H1 (cell line): ENCODE data around the gene TRIM44. TPM values are rescaled to one million over a fixed set of nuclear protein-coding genes. Genes with fewer than 3 reads are reported as not detected.

Source experiments
- EZH2 ChIP-seq: fragments of 200-600 bp; sonication (generic); IDR thresholded peaks from 2 replicates; pipeline ENCODE4 v1.7.1; 2012; ENCODE audit warnings: low read depth, mild to moderate bottlenecking, moderate library complexity, low read length, inconsistent platforms; ENCODE audit not compliant: severe bottlenecking
- GTF2F1 ChIP-seq: IDR thresholded peaks from 2 replicates; pipeline ENCODE4 v1.6.1; 2012; ENCODE audit warnings: low read depth, low read length, improper control_type of control experiment, borderline replicate concordance
- ZNF274 ChIP-seq: IDR thresholded peaks from 2 replicates; pipeline ENCODE4 v1.7.0; 2012; ENCODE audit warnings: low read length, borderline replicate concordance; ENCODE audit errors: extremely low read depth
- polyA plus RNA-seq, 7 experiments: library from polyadenylated mRNA; depleted of rRNA in 3 of 7; stranded (reverse) in 5 of 7; unstranded in 2 of 7; fragments of >200 nt in 5 of 7; fragments of 200-250 nt in 2 of 7; gene quantifications; 1 replicate in 5 of 7; 2 replicates in 1 of 7; 4 replicates in 1 of 7; pipeline versions ENCODE4 v1.2.1 to v1.2.3, GENCODE V29; 2011 to 2013; ENCODE audit warnings: missing spikeins in 2 of 7, mixed read lengths in 2 of 7
- total RNA-seq: library from RNA; stranded (reverse); fragmentation: NEBNext Ultra II Directional; extraction: Animal tissue kit (Norgen Biotek cat#: 25700); gene quantifications from 2 replicates; pipeline ENCODE4 v1.2.1, GENCODE V29; 2021
- TF ChIP-seq, protein P1 (sequence below): fragments of 300-600 bp; sonication (generic); IDR thresholded peaks from 2 replicates; pipeline ENCODE4 v1.7.1; 2012; ENCODE audit warnings: low read length, moderate library complexity, mild to moderate bottlenecking, inconsistent platforms; ENCODE audit not compliant: insufficient replicate concordance

TRIM44 gene
- total and polyA plus RNA-seq, 2 of the 8 experiments (the other 6 are each of a cell fraction or from before 2014, with no cell fraction given) = 13.9 to 34.4 TPM

- TF ChIP-seq, protein P1, sequence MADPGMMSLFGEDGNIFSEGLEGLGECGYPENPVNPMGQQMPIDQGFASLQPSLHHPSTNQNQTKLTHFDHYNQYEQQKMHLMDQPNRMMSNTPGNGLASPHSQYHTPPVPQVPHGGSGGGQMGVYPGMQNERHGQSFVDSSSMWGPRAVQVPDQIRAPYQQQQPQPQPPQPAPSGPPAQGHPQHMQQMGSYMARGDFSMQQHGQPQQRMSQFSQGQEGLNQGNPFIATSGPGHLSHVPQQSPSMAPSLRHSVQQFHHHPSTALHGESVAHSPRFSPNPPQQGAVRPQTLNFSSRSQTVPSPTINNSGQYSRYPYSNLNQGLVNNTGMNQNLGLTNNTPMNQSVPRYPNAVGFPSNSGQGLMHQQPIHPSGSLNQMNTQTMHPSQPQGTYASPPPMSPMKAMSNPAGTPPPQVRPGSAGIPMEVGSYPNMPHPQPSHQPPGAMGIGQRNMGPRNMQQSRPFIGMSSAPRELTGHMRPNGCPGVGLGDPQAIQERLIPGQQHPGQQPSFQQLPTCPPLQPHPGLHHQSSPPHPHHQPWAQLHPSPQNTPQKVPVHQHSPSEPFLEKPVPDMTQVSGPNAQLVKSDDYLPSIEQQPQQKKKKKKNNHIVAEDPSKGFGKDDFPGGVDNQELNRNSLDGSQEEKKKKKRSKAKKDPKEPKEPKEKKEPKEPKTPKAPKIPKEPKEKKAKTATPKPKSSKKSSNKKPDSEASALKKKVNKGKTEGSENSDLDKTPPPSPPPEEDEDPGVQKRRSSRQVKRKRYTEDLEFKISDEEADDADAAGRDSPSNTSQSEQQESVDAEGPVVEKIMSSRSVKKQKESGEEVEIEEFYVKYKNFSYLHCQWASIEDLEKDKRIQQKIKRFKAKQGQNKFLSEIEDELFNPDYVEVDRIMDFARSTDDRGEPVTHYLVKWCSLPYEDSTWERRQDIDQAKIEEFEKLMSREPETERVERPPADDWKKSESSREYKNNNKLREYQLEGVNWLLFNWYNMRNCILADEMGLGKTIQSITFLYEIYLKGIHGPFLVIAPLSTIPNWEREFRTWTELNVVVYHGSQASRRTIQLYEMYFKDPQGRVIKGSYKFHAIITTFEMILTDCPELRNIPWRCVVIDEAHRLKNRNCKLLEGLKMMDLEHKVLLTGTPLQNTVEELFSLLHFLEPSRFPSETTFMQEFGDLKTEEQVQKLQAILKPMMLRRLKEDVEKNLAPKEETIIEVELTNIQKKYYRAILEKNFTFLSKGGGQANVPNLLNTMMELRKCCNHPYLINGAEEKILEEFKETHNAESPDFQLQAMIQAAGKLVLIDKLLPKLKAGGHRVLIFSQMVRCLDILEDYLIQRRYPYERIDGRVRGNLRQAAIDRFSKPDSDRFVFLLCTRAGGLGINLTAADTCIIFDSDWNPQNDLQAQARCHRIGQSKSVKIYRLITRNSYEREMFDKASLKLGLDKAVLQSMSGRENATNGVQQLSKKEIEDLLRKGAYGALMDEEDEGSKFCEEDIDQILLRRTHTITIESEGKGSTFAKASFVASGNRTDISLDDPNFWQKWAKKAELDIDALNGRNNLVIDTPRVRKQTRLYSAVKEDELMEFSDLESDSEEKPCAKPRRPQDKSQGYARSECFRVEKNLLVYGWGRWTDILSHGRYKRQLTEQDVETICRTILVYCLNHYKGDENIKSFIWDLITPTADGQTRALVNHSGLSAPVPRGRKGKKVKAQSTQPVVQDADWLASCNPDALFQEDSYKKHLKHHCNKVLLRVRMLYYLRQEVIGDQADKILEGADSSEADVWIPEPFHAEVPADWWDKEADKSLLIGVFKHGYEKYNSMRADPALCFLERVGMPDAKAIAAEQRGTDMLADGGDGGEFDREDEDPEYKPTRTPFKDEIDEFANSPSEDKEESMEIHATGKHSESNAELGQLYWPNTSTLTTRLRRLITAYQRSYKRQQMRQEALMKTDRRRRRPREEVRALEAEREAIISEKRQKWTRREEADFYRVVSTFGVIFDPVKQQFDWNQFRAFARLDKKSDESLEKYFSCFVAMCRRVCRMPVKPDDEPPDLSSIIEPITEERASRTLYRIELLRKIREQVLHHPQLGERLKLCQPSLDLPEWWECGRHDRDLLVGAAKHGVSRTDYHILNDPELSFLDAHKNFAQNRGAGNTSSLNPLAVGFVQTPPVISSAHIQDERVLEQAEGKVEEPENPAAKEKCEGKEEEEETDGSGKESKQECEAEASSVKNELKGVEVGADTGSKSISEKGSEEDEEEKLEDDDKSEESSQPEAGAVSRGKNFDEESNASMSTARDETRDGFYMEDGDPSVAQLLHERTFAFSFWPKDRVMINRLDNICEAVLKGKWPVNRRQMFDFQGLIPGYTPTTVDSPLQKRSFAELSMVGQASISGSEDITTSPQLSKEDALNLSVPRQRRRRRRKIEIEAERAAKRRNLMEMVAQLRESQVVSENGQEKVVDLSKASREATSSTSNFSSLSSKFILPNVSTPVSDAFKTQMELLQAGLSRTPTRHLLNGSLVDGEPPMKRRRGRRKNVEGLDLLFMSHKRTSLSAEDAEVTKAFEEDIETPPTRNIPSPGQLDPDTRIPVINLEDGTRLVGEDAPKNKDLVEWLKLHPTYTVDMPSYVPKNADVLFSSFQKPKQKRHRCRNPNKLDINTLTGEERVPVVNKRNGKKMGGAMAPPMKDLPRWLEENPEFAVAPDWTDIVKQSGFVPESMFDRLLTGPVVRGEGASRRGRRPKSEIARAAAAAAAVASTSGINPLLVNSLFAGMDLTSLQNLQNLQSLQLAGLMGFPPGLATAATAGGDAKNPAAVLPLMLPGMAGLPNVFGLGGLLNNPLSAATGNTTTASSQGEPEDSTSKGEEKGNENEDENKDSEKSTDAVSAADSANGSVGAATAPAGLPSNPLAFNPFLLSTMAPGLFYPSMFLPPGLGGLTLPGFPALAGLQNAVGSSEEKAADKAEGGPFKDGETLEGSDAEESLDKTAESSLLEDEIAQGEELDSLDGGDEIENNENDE = no peak
- TF ChIP-seq EZH2 (no peak), ZNF274 (no peak), GTF2F1 (no peak)
Measured at GRCh38 chr11:35861191-35861590, 198.6 kb downstream of the TRIM44 start (continued).
